Measurements from ENCODE around the gene DLG2. TPM values are rescaled to one million over a fixed set of nuclear protein-coding genes. Genes with fewer than 3 reads are reported as not detected.

The DLG2 gene
- total and polyA plus RNA-seq, 4 experiments from 2014 or later = 0.78 to 2.7 (median 1.9) TPM

- Histone ChIP-seq H3K4me1 (ENCODE audit: insufficient read depth, low read length) (no peaks in the 10 kb centered on the region), H3K27ac (ENCODE audit: low read depth, low read length) (no peak overlapping the region), H3K27me3 (ENCODE audit: insufficient read depth, low read length) (no peaks in the 10 kb centered on the region), H3K9me3 (ENCODE audit: control insufficient read depth in 1 of 2, low read length in 2 of 2) (no peaks in the 10 kb centered on the region), H3K4me3 (ENCODE audit: low read length in 2 of 2) (no peak overlapping the region), H3K36me3 (ENCODE audit: insufficient read depth, low read length) (no peaks in the 10 kb centered on the region)
- ChIA-PET CTCF (ENCODE audit: partially characterized antibody) (no interaction called here), POLR2A (ENCODE audit: partially characterized antibody) (no interaction called here)
- no peak overlapping the region for H3K4me3 Mint-ChIP-seq
- H3K9me3 Mint-ChIP-seq = peaks cover 0 to 2% (median 0%) of the 10 kb centered on the region in 8 donors
- intact Hi-C loops (cut with micrococcal nuclease) = no loop called here
- H3K27ac Mint-ChIP-seq = no peak overlapping the region
- H3K36me3 Mint-ChIP-seq = no peaks in the 10 kb centered on the region
- DNase-seq = no peak
- peaks cover 2 to 6% of the 10 kb centered on the region in 2 donors for H3K27me3 Mint-ChIP-seq
- H3K4me1 Mint-ChIP-seq = no peaks in the 10 kb centered on the region
Observed at GRCh38 chr11:83717537-83717936, 1909.6 kb downstream of the DLG2 start.

GRCh38 chr11:83715927-83716535, 1911.1 kb downstream of the DLG2 start:
- H3K4me3 Mint-ChIP-seq = no peak overlapping the region
- POLR2A ChIA-PET (ENCODE audit: partially characterized antibody) = no interaction called here
- intact Hi-C loops (cut with micrococcal nuclease) = no loop called here

GRCh38 chr11:83713708-83714107, 1913.4 kb downstream of the DLG2 start:
- CTCF ChIA-PET (ENCODE audit: partially characterized antibody) = no interaction called here
- Mint-ChIP-seq H3K36me3 (no peaks in the 10 kb centered on the region), H3K4me3 (no peak overlapping the region), H3K4me1 (no peaks in the 10 kb centered on the region), H3K27me3 (peaks cover 0 to 8% of the 10 kb centered on the region in 2 donors), H3K9me3 (peaks cover 0 to 2% (median 0%) of the 10 kb centered on the region in 8 donors), H3K27ac (no peak overlapping the region)
- Histone ChIP-seq H3K27ac (ENCODE audit: low read depth, low read length) (no peak overlapping the region), H3K27me3 (ENCODE audit: insufficient read depth, low read length) (no peaks in the 10 kb centered on the region), H3K36me3 (ENCODE audit: insufficient read depth, low read length) (no peaks in the 10 kb centered on the region), H3K9me3 (ENCODE audit: control insufficient read depth in 1 of 2, low read length in 2 of 2) (no peaks in the 10 kb centered on the region), H3K4me1 (ENCODE audit: insufficient read depth, low read length) (no peaks in the 10 kb centered on the region), H3K4me3 (ENCODE audit: low read length in 2 of 2) (no peak overlapping the region)
- intact Hi-C loops (cut with micrococcal nuclease) = no loop called here
- DNase-seq = no peak
- POLR2A ChIA-PET (ENCODE audit: partially characterized antibody) = no interaction called here

More at GRCh38 chr11:83715927-83716535, 1911.1 kb downstream of the DLG2 start:
- Histone ChIP-seq H3K4me1 (ENCODE audit: insufficient read depth, low read length) (no peaks in the 10 kb centered on the region), H3K27ac (ENCODE audit: low read depth, low read length) (no peak overlapping the region), H3K36me3 (ENCODE audit: insufficient read depth, low read length) (no peaks in the 10 kb centered on the region), H3K4me3 (ENCODE audit: low read length in 2 of 2) (no peak overlapping the region), H3K9me3 (ENCODE audit: control insufficient read depth in 1 of 2, low read length in 2 of 2) (no peaks in the 10 kb centered on the region), H3K27me3 (ENCODE audit: insufficient read depth, low read length) (no peaks in the 10 kb centered on the region)
- H3K27me3 Mint-ChIP-seq = peaks cover 2 to 5% of the 10 kb centered on the region in 2 donors
- H3K36me3 Mint-ChIP-seq = no peaks in the 10 kb centered on the region
- H3K27ac Mint-ChIP-seq = no peak overlapping the region
- peaks cover 0 to 2% (median 0%) of the 10 kb centered on the region in 8 donors for H3K9me3 Mint-ChIP-seq
- no peaks in the 10 kb centered on the region for H3K4me1 Mint-ChIP-seq
- CTCF ChIA-PET (ENCODE audit: partially characterized antibody) = no interaction called here
- no peak for DNase-seq

GRCh38 chr11:83711106-83711527, 1916.0 kb downstream of the DLG2 start:
- H3K9me3 Mint-ChIP-seq = peaks cover 0 to 2% (median 0%) of the 10 kb centered on the region in 8 donors
- no peak for DNase-seq
- H3K4me1 Mint-ChIP-seq = no peaks in the 10 kb centered on the region
- H3K27me3 Mint-ChIP-seq = peaks cover 0 to 7% of the 10 kb centered on the region in 2 donors
- Histone ChIP-seq H3K27ac (ENCODE audit: low read depth, low read length) (no peak overlapping the region), H3K4me3 (ENCODE audit: low read length in 2 of 2) (no peak overlapping the region), H3K4me1 (ENCODE audit: insufficient read depth, low read length) (no peaks in the 10 kb centered on the region), H3K9me3 (ENCODE audit: control insufficient read depth in 1 of 2, low read length in 2 of 2) (no peaks in the 10 kb centered on the region), H3K36me3 (ENCODE audit: insufficient read depth, low read length) (no peaks in the 10 kb centered on the region), H3K27me3 (ENCODE audit: insufficient read depth, low read length) (no peaks in the 10 kb centered on the region)
- no peak overlapping the region for H3K27ac Mint-ChIP-seq
- H3K4me3 Mint-ChIP-seq = no peak overlapping the region
- POLR2A ChIA-PET (ENCODE audit: partially characterized antibody) = no interaction called here
- CTCF ChIA-PET (ENCODE audit: partially characterized antibody) = no interaction called here
- no peaks in the 10 kb centered on the region for H3K36me3 Mint-ChIP-seq
- intact Hi-C loops (cut with micrococcal nuclease) = no loop called here

- Mint-ChIP-seq H3K4me1 (no peaks in the 10 kb centered on the region), H3K27ac (no peak overlapping the region), H3K27me3 (peaks cover 0 to 7% of the 10 kb centered on the region in 2 donors), H3K4me3 (no peak overlapping the region), H3K9me3 (peaks cover 0 to 2% (median 0%) of the 10 kb centered on the region in 8 donors), H3K36me3 (no peaks in the 10 kb centered on the region)
- no peak for DNase-seq
- Histone ChIP-seq H3K9me3 (ENCODE audit: control insufficient read depth in 1 of 2, low read length in 2 of 2) (no peaks in the 10 kb centered on the region), H3K27ac (ENCODE audit: low read depth, low read length) (no peak overlapping the region), H3K36me3 (ENCODE audit: insufficient read depth, low read length) (no peaks in the 10 kb centered on the region), H3K4me1 (ENCODE audit: insufficient read depth, low read length) (no peaks in the 10 kb centered on the region), H3K4me3 (ENCODE audit: low read length in 2 of 2) (no peak overlapping the region), H3K27me3 (ENCODE audit: insufficient read depth, low read length) (no peaks in the 10 kb centered on the region)
- ChIA-PET POLR2A (ENCODE audit: partially characterized antibody) (no interaction called here), CTCF (ENCODE audit: partially characterized antibody) (no interaction called here)
- intact Hi-C loops (cut with micrococcal nuclease) = no loop called here
Observed at GRCh38 chr11:83709434-83709833, 1917.7 kb downstream of the DLG2 start.

- Mint-ChIP-seq H3K4me1 (no peaks in the 10 kb centered on the region), H3K4me3 (no peak overlapping the region), H3K36me3 (no peaks in the 10 kb centered on the region), H3K9me3 (no peaks in the 10 kb centered on the region), H3K27me3 (peaks cover 2 to 4% of the 10 kb centered on the region in 2 donors), H3K27ac (no peak overlapping the region)
- intact Hi-C loops (cut with micrococcal nuclease) = no loop called here
- no peaks in the 10 kb centered on the region for H3K36me3 ChIP-seq (ENCODE audit: insufficient read depth, low read length)
- no peaks in the 10 kb centered on the region for H3K27me3 ChIP-seq (ENCODE audit: insufficient read depth, low read length)
- H3K4me3 ChIP-seq (ENCODE audit: low read length in 2 of 2) = no peak overlapping the region
- H3K9me3 ChIP-seq (ENCODE audit: control insufficient read depth in 1 of 2, low read length in 2 of 2) = no peaks in the 10 kb centered on the region
- CTCF ChIA-PET (ENCODE audit: partially characterized antibody) = no interaction called here
- H3K27ac ChIP-seq (ENCODE audit: low read depth, low read length) = no peak overlapping the region
- H3K4me1 ChIP-seq (ENCODE audit: insufficient read depth, low read length) = no peaks in the 10 kb centered on the region
- no peak for DNase-seq
- POLR2A ChIA-PET (ENCODE audit: partially characterized antibody) = no interaction called here
Observed at GRCh38 chr11:83706566-83706965, 1920.6 kb downstream of the DLG2 start.

- Mint-ChIP-seq H3K36me3 (no peaks in the 10 kb centered on the region), H3K27me3 (peaks cover 0 to 4% of the 10 kb centered on the region in 2 donors), H3K9me3 (peaks cover 0 to 2% (median 0%) of the 10 kb centered on the region in 8 donors), H3K27ac (no peak overlapping the region), H3K4me3 (no peak overlapping the region), H3K4me1 (no peaks in the 10 kb centered on the region)
- Histone ChIP-seq H3K36me3 (ENCODE audit: insufficient read depth, low read length) (no peaks in the 10 kb centered on the region), H3K4me3 (ENCODE audit: low read length in 2 of 2) (no peak overlapping the region), H3K27me3 (ENCODE audit: insufficient read depth, low read length) (no peaks in the 10 kb centered on the region), H3K27ac (ENCODE audit: low read depth, low read length) (no peak overlapping the region), H3K9me3 (ENCODE audit: control insufficient read depth in 1 of 2, low read length in 2 of 2) (no peaks in the 10 kb centered on the region), H3K4me1 (ENCODE audit: insufficient read depth, low read length) (no peaks in the 10 kb centered on the region)
- CTCF ChIA-PET (ENCODE audit: partially characterized antibody) = no interaction called here
- intact Hi-C loops (cut with micrococcal nuclease) = no loop called here
- POLR2A ChIA-PET (ENCODE audit: partially characterized antibody) = no interaction called here
- no peak for DNase-seq
Observed at GRCh38 chr11:83702796-83703195, 1924.3 kb downstream of the DLG2 start.

- no peak overlapping the region for H3K27ac Mint-ChIP-seq
Observed at GRCh38 chr11:83697518-83697917, 1929.6 kb downstream of the DLG2 start.

More at GRCh38 chr11:83697518-83697917, 1929.6 kb downstream of the DLG2 start:
- no peaks in the 10 kb centered on the region for H3K36me3 Mint-ChIP-seq
- H3K27me3 Mint-ChIP-seq = peaks cover 0 to 4% of the 10 kb centered on the region in 2 donors
- Histone ChIP-seq H3K27ac (ENCODE audit: low read depth, low read length) (no peak overlapping the region), H3K36me3 (ENCODE audit: insufficient read depth, low read length) (no peaks in the 10 kb centered on the region), H3K4me3 (ENCODE audit: low read length in 2 of 2) (no peak overlapping the region), H3K9me3 (ENCODE audit: control insufficient read depth in 1 of 2, low read length in 2 of 2) (no peaks in the 10 kb centered on the region), H3K4me1 (ENCODE audit: insufficient read depth, low read length) (no peaks in the 10 kb centered on the region), H3K27me3 (ENCODE audit: insufficient read depth, low read length) (no peaks in the 10 kb centered on the region)
- H3K9me3 Mint-ChIP-seq = peaks cover 0 to 5% (median 0%) of the 10 kb centered on the region in 8 donors
- no peak overlapping the region for H3K4me3 Mint-ChIP-seq
- H3K4me1 Mint-ChIP-seq = no peaks in the 10 kb centered on the region
- ChIA-PET CTCF (ENCODE audit: partially characterized antibody) (no interaction called here), POLR2A (ENCODE audit: partially characterized antibody) (no interaction called here)
- intact Hi-C loops (cut with micrococcal nuclease) = no loop called here
- DNase-seq = no peak

Measured in CD4-positive, alpha-beta memory T cell (primary cell).